Measurements from ENCODE around the gene MRPL53.

GRCh38 chr2:74514368-74515270 lies 42.1 kb upstream of the MRPL53 start, which contains the start of gene TLX2:
- no peak for TF ChIP-seq CTCF (IDR thresholded peaks at IDR 0.05)
- no peak for TF ChIP-seq OVOL2 (CRISPR knock-in tag; IDR thresholded peaks at IDR 0.05; ENCODE audit: borderline replicate concordance)
- no peak for TF ChIP-seq ZNF232 (CRISPR knock-in tag; IDR thresholded peaks at IDR 0.05)
- no peak for TF ChIP-seq NFYB (CRISPR knock-in tag; conservative IDR thresholded peaks at IDR 0.05; ENCODE audit: low read depth)
- no peak for TF ChIP-seq ZNF263 (CRISPR knock-in tag; IDR thresholded peaks at IDR 0.05; ENCODE audit: low read depth)
- no peak for TF ChIP-seq PRDM15 (CRISPR knock-in tag; IDR thresholded peaks at IDR 0.05)
- no peak for TF ChIP-seq JUN (CRISPR knock-in tag; IDR thresholded peaks at IDR 0.05)
- TF ChIP-seq ZNF512 (CRISPR knock-in tag; IDR thresholded peaks at IDR 0.05; ENCODE audit: borderline replicate concordance) = no peak
- TF ChIP-seq TCF7 (CRISPR knock-in tag; IDR thresholded peaks at IDR 0.05; ENCODE audit: low read depth) = no peak
- no peak for TF ChIP-seq USF2 (CRISPR knock-in tag; IDR thresholded peaks at IDR 0.05)
- TF ChIP-seq PRRX2 (CRISPR knock-in tag; IDR thresholded peaks at IDR 0.05) = no peak
- TF ChIP-seq TEAD4 (CRISPR knock-in tag; IDR thresholded peaks at IDR 0.05) = no peak
- no peak for TF ChIP-seq SP1 (CRISPR knock-in tag; conservative IDR thresholded peaks at IDR 0.05)
- TF ChIP-seq ZNF121 (CRISPR knock-in tag; IDR thresholded peaks at IDR 0.05) = no peak

Measured in WTC11 (cell line).